Peyer's patch (tissue), 4 donors: ENCODE measurements around the gene MLLT10. TPM values are rescaled to one million over a fixed set of nuclear protein-coding genes. Genes with fewer than 3 reads are reported as not detected.

ENCODE experiments used
- DNase-seq, 3 donors: peaks; one replicate each; pipeline ENCODE4 v3.0.0-alpha.2; 2017 to 2019
- H3K27ac ChIP-seq, 4 donors: fragments of 200-600 bp; sonication (generic); one replicate each; pipeline ENCODE4 v1.5.1; 2016 to 2019
- H3K27me3 ChIP-seq, 2 donors: fragments of 200-600 bp; sonication (generic); one replicate each; pipeline ENCODE4 v1.5.1; 2019
- H3K36me3 ChIP-seq, 3 donors: fragments of 200-600 bp; sonication (generic); one replicate each; pipeline ENCODE4 v1.5.1; 2016 to 2019
- H3K4me1 ChIP-seq, 4 donors: fragments of 200-600 bp; sonication (generic); one replicate each; pipeline ENCODE4 v1.5.1; 2016 to 2019
- H3K4me3 ChIP-seq, 4 donors: fragments of 200-600 bp; sonication (generic); 1 replicate in 3 of 4; 2 replicates in 1 of 4; pipeline ENCODE4 v1.5.1; 2016 to 2019; ENCODE audit warnings: mild to moderate bottlenecking in 1 of 4
- H3K9me3 ChIP-seq, 4 donors: fragments of 200-600 bp; sonication (generic); one replicate each; pipeline ENCODE4 v1.5.1; 2016 to 2019; ENCODE audit warnings: mild to moderate bottlenecking in 1 of 4
- POLR2A ChIP-seq, 2 donors: fragments of 450-650 bp; IDR thresholded peaks; one replicate each; pipeline ENCODE4 v1.5.1; 2017; ENCODE audit warnings: antibody characterized with exemption in 2 of 2, mild to moderate bottlenecking in 2 of 2, moderate library complexity in 2 of 2
- total RNA-seq, 4 donors: library from RNA; depleted of rRNA; stranded (reverse); fragments of >200 nt; gene quantifications; one replicate each; pipeline ENCODE4 v1.1.0, GENCODE V29; 2016
- TF ChIP-seq, protein P1 (sequence below), 6 experiments: fragments of 450-650 bp in 4 of 6; fragments of 200-600 bp in 2 of 6; sonication (generic) in 1 of 6; IDR thresholded peaks; one replicate each; pipeline ENCODE4 v1.5.1; 2017 to 2019; ENCODE audit warnings: antibody characterized with exemption in 6 of 6, mild to moderate bottlenecking in 3 of 6, moderate library complexity in 1 of 6

Gene MLLT10
- total RNA-seq, 4 donors from 2014 or later: 25.2 to 65.2 (median 40.1) TPM

DNA sequence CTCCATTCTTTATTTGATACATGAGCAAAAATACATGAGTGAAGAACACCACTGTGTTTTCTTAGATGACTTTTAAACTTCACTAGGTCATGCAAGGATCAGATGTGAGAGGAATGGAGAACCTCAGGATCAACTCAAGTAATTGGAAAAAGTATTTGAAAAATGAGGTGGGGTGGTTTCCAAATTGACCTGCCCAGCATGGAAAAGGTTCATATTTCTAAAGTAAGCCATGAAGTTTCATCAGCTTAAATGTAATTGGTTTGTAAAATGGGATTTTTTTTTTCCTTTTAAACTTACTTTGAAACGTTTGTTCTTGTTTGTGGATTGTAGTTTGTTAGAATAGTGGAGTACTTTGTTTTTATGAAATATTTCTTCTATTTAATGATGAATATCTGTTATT lies 134.8 kb downstream of the MLLT10 start:
- DNase-seq: no peak

DNA sequence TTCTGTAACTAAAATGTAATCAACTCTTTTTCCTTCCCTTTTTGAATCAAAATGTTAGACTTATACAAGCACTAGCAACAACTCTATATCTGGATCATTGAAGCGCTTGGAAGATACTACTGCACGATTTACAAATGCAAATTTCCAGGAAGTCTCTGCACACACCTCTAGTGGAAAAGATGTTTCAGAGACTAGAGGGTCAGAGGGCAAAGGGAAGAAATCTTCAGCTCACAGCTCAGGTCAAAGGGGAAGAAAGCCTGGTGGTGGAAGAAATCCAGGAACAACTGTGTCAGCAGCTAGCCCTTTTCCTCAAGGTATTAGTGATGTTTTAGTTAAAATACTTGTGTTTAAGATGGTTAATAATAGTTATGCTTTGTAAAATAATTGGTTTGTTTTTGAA lies 136.4 kb downstream of the MLLT10 start:
- Histone ChIP-seq H3K4me1 (no peaks in the 10 kb centered on the region), H3K36me3 (peaks cover 0 to 15% (median 0%) of the 10 kb centered on the region in 3 donors), H3K27me3 (no peaks in the 10 kb centered on the region), H3K9me3 (no peaks in the 10 kb centered on the region), H3K27ac (no peak overlapping the region), H3K4me3 (no peak overlapping the region)
- DNase-seq: no peak
- no peak for TF ChIP-seq POLR2A (IDR thresholded peaks at IDR 0.05)
- TF ChIP-seq, protein P1, sequence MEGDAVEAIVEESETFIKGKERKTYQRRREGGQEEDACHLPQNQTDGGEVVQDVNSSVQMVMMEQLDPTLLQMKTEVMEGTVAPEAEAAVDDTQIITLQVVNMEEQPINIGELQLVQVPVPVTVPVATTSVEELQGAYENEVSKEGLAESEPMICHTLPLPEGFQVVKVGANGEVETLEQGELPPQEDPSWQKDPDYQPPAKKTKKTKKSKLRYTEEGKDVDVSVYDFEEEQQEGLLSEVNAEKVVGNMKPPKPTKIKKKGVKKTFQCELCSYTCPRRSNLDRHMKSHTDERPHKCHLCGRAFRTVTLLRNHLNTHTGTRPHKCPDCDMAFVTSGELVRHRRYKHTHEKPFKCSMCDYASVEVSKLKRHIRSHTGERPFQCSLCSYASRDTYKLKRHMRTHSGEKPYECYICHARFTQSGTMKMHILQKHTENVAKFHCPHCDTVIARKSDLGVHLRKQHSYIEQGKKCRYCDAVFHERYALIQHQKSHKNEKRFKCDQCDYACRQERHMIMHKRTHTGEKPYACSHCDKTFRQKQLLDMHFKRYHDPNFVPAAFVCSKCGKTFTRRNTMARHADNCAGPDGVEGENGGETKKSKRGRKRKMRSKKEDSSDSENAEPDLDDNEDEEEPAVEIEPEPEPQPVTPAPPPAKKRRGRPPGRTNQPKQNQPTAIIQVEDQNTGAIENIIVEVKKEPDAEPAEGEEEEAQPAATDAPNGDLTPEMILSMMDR (IDR thresholded peaks at IDR 0.05): no peak

More for the DNA sequence above, 134.8 kb downstream of the MLLT10 start:
- H3K4me3 ChIP-seq: no peak overlapping the region
- H3K9me3 ChIP-seq: no peaks in the 10 kb centered on the region
- H3K36me3 ChIP-seq: peaks cover 0 to 12% (median 0%) of the 10 kb centered on the region in 3 donors
- H3K27ac ChIP-seq: no peak overlapping the region
- no peaks in the 10 kb centered on the region for H3K27me3 ChIP-seq
- H3K4me1 ChIP-seq: no peaks in the 10 kb centered on the region
- TF ChIP-seq, protein P1 (IDR thresholded peaks at IDR 0.05): no peak
- TF ChIP-seq POLR2A (IDR thresholded peaks at IDR 0.05): no peak

DNA sequence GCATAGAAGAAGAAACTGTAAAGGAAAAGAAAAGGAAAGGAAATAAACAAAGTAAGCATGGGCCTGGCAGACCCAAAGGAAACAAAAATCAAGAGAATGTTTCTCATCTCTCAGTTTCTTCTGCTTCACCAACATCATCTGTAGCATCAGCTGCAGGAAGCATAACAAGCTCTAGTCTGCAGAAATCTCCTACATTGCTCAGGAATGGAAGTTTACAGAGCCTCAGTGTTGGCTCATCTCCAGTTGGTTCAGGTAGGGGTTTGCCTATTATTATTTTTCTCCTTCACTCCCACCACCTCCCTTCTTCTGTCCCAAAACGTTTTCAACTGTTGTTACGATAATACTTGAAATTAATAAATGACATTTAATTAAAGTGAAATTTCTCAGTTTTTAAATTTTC lies 139.6 kb downstream of the MLLT10 start:
- H3K4me3 ChIP-seq: no peak overlapping the region
- no peaks in the 10 kb centered on the region for H3K27me3 ChIP-seq
- no peak overlapping the region for H3K27ac ChIP-seq
- TF ChIP-seq, protein P1 (IDR thresholded peaks at IDR 0.05): no peak
- no peak for TF ChIP-seq POLR2A (IDR thresholded peaks at IDR 0.05)
- H3K4me1 ChIP-seq: no peaks in the 10 kb centered on the region
- H3K36me3 ChIP-seq: peaks cover 0 to 15% (median 0%) of the 10 kb centered on the region in 3 donors
- no peak for DNase-seq
- no peaks in the 10 kb centered on the region for H3K9me3 ChIP-seq

DNA sequence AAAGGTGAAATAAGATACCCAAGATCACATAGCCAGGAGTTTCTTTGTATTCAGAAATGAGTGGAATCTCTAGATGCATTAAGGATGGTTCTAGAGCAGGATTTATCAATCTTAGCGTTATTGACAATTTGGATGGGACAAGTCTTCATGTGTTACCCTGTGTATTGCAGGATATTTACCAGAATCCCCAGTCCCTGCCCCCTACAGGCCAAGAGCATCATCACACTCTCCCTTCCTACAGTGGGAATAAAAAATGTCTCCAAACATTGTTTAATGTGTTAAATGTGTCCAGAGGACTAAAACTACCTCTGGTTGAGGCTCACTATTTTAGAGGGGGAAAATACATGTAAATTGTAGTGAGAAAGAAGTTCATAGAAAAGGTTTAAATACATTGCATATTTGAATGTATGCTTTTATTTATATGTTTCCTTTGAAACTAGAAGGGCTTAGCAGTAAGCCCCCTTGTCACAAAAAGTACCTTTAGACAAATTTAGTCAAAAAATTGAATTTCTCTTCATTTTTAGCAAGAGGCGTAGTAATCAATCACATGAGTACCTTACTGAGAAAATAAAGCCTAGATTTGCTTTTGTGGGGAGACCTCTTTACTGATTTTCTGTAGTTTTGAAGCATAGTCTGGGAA lies 141.2 kb downstream of the MLLT10 start:
- peak in 1 of 3 donors; percentile 66 for DNase-seq
- H3K9me3 ChIP-seq: no peaks in the 10 kb centered on the region
- no peak overlapping the region for H3K4me3 ChIP-seq
- no peak for TF ChIP-seq POLR2A (IDR thresholded peaks at IDR 0.05)
- TF ChIP-seq, protein P1 (IDR thresholded peaks at IDR 0.05): peak; percentile 2 to 70 (median 62)
- no peaks in the 10 kb centered on the region for H3K4me1 ChIP-seq
- peaks cover 0 to 15% (median 0%) of the 10 kb centered on the region in 3 donors for H3K36me3 ChIP-seq
- no peaks in the 10 kb centered on the region for H3K27me3 ChIP-seq
- no peak overlapping the region for H3K27ac ChIP-seq

DNA sequence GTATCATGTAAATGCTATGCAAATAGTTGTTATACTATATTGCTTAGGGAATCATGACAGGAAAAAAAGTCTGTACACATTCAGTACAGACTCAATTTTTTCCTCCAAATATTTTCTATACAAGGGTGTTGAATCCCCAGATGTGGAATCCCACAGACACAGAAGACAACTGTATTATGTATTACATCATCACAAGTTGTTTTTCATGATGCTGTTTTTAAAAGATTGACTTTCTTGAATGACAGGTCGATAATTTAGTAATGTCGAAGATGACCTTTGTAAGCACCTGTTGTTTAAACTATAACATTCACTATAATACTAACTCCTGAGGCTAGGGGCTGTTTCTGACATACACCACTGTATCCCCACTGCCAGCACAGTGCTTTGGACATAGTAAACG lies 143.5 kb downstream of the MLLT10 start:
- no peaks in the 10 kb centered on the region for H3K4me1 ChIP-seq
- peaks cover 0 to 10% (median 0%) of the 10 kb centered on the region in 3 donors for H3K36me3 ChIP-seq
- H3K27ac ChIP-seq: no peak overlapping the region
- no peaks in the 10 kb centered on the region for H3K27me3 ChIP-seq
- no peaks in the 10 kb centered on the region for H3K9me3 ChIP-seq
- TF ChIP-seq, protein P1 (IDR thresholded peaks at IDR 0.05): no peak
- no peak for TF ChIP-seq POLR2A (IDR thresholded peaks at IDR 0.05)
- DNase-seq: no peak
- H3K4me3 ChIP-seq: no peak overlapping the region
